ENCODE results near the gene SEMA4G. TPM values are rescaled to one million over a fixed set of nuclear protein-coding genes. Genes with fewer than 3 reads are reported as not detected.

SEMA4G gene
- total RNA-seq, 1 experiment from 2014 or later, result 29.4 TPM

- ChIA-PET POLR2A (no interaction called here), RAD21 (ENCODE audit: low non-redundant PET in 1 of 2, low total read pairs in 2 of 2, uncharacterized antibody in 2 of 2, unreplicated experiment in 2 of 2) (no interaction called here), CTCF (interaction anchor here (0.5 to 2.7 kb wide), 5 partner anchors 10 to 82 kb away, joined by 3 to 10 read pairs (median 3); no protein-coding TSS in a partner anchor)
- Histone ChIP-seq H3K27me3 (ENCODE audit: insufficient read depth, low read length) (no peaks in the 10 kb centered on the region), H3K79me2 (ENCODE audit: insufficient read depth, low read length) (no peaks in the 10 kb centered on the region), H3K4me2 (ENCODE audit: low read length) (peak overlapping the region; percentile 98), H3K27ac (ENCODE audit: low read depth, low read length) (no peak overlapping the region), H3K4me1 (ENCODE audit: control insufficient read depth in 1 of 2, insufficient read depth in 2 of 2, low read length in 2 of 2) (peaks cover 7 to 32% of the 10 kb centered on the region in 2 experiments; a peak in 3 of 4 replicates), H2AFZ (ENCODE audit: low read depth, low read length, poor library complexity, severe bottlenecking) (no peak overlapping the region), H3K36me3 (ENCODE audit: control insufficient read depth in 1 of 2, insufficient read depth in 2 of 2, low read length in 2 of 2) (peaks cover 0 to 10% of the 10 kb centered on the region in 2 experiments; a peak in 2 of 4 replicates), H3K9me3 (ENCODE audit: control insufficient read depth in 1 of 2, insufficient read depth in 1 of 2, low read depth in 1 of 2, low read length in 2 of 2) (no peaks in the 10 kb centered on the region), H3K4me3 (replicated peaks in 1 of 2; ENCODE audit: low read depth in 1 of 2, low read length in 2 of 2) (no peak overlapping the region), H3K9ac (ENCODE audit: low read length) (peak overlapping the region; percentile 75; the same call in 1 of the 2 replicates), H3K9me2 (ENCODE audit: insufficient read depth) (no peaks in the 10 kb centered on the region), H4K20me1 (ENCODE audit: insufficient read depth) (no peaks in the 10 kb centered on the region)
- ATAC-seq, result no peak
- TF ChIP-seq EZH2phosphoT487 (IDR thresholded peaks at IDR 0.05; ENCODE audit: borderline replicate concordance), result no peak
- no peak for TF ChIP-seq FOSL1 (IDR thresholded peaks at IDR 0.05; ENCODE audit: low read depth)
- TF ChIP-seq TCF7L2 (IDR thresholded peaks at IDR 0.05; ENCODE audit: borderline replicate concordance, extremely low read depth, insufficient read depth, insufficient read length), result no peak
- no peak for TF ChIP-seq SP1 (IDR thresholded peaks at IDR 0.05; ENCODE audit: low read depth)
- TF ChIP-seq ELF1 (IDR thresholded peaks at IDR 0.05; ENCODE audit: borderline replicate concordance, low read depth), result no peak
- no peak for TF ChIP-seq ZNF274 (IDR thresholded peaks at IDR 0.05; ENCODE audit: low read depth, low read length)
- no peak for TF ChIP-seq ZBTB33 (IDR thresholded peaks at IDR 0.05; ENCODE audit: extremely low read depth, insufficient replicate concordance, low read length)
- no peak for TF ChIP-seq JUND (IDR thresholded peaks at IDR 0.05)
- no peak for TF ChIP-seq CEBPB (IDR thresholded peaks at IDR 0.05; ENCODE audit: low read depth)
- TF ChIP-seq EZH2 (IDR thresholded peaks at IDR 0.05), result no peak
- TF ChIP-seq RAD21 (IDR thresholded peaks at IDR 0.05; ENCODE audit: low read depth), result no peak
- TF ChIP-seq MAX (IDR thresholded peaks at IDR 0.05), result no peak
- no peak for TF ChIP-seq SRF (IDR thresholded peaks at IDR 0.05; ENCODE audit: low read depth)
- no peak for TF ChIP-seq CBX3 (IDR thresholded peaks at IDR 0.05; ENCODE audit: low read depth)
- TF ChIP-seq REST (IDR thresholded peaks at IDR 0.05; ENCODE audit: low read depth), result no peak
- no peak for TF ChIP-seq CTCF (IDR thresholded peaks at IDR 0.05 in 2 of 3, conservative IDR thresholded peaks at IDR 0.05 in 1 of 3; ENCODE audit: borderline replicate concordance in 1 of 3, insufficient read depth in 1 of 3, low read depth in 2 of 3, low read length in 2 of 3)
- TF ChIP-seq YY1 (IDR thresholded peaks at IDR 0.05; ENCODE audit: extremely low read depth, insufficient replicate concordance, low read depth, low read length), result no peak
- no TSS peak for BruUV-seq (replicated peaks)
- DNase-seq (ENCODE audit: low read depth, low spot score), result no peak
- intact Hi-C loops (cut with micrococcal nuclease), result no loop called here
Measured at GRCh38 chr10:100968062-100968736, 1.1 kb upstream of the SEMA4G start.

All from HCT116 (cell line).